Gastroesophageal sphincter (tissue), 4 donors: ENCODE measurements around the gene CFDP1. TPM values are rescaled to one million over a fixed set of nuclear protein-coding genes. Genes with fewer than 3 reads are reported as not detected.

ENCODE experiments used
- ATAC-seq: fragments of 150-250 bp; one replicate; pipeline ENCODE4 v1.9.1; 2016; ENCODE audit warnings: mild to moderate bottlenecking, moderate library complexity
- H3K27ac ChIP-seq, 4 donors: fragments of 200-600 bp; sonication (generic) in 3 of 4; 1 replicate in 3 of 4; 2 replicates in 1 of 4; pipeline ENCODE4 v1.5.1; 2016 to 2019
- H3K27me3 ChIP-seq: fragments of 200-600 bp; sonication (generic); one replicate; pipeline ENCODE4 v1.5.1; 2019
- H3K36me3 ChIP-seq, 2 donors: fragments of 200-600 bp; sonication (generic); one replicate each; pipeline ENCODE4 v1.5.1; 2019; ENCODE audit warnings: control low read depth in 1 of 2
- H3K4me1 ChIP-seq, 3 donors: fragments of 200-600 bp; sonication (generic); 1 replicate in 2 of 3; 2 replicates in 1 of 3; pipeline ENCODE4 v1.5.1; 2016 to 2019; ENCODE audit warnings: control low read depth in 2 of 3
- H3K4me3 ChIP-seq, 2 donors: fragments of 200-600 bp; sonication (generic); one replicate each; pipeline ENCODE4 v1.5.1; 2019; ENCODE audit warnings: mild to moderate bottlenecking in 1 of 2, moderate library complexity in 1 of 2
- H3K9me3 ChIP-seq, 3 donors: fragments of 200-600 bp; sonication (generic); one replicate each; pipeline ENCODE4 v1.5.1; 2017 to 2019; ENCODE audit warnings: control low read depth in 2 of 3
- CTCF ChIP-seq, 4 experiments: fragments of 200-600 bp in 2 of 4; fragments of 450-650 bp in 2 of 4; sonication (generic) in 1 of 4; IDR thresholded peaks; one replicate each; pipeline ENCODE4 v1.5.1; 2017 to 2019; ENCODE audit warnings: antibody characterized with exemption in 4 of 4, mild to moderate bottlenecking in 2 of 4, moderate library complexity in 2 of 4
- EP300 ChIP-seq: sonication (generic); formaldehyde crosslinking; IDR thresholded peaks from one replicate; pipeline ENCODE4 v1.6.1; 2017; ENCODE audit warnings: antibody characterized with exemption, mild to moderate bottlenecking
- POLR2A ChIP-seq, 2 donors: fragments of 450-650 bp; IDR thresholded peaks; one replicate each; pipeline ENCODE4 v1.6.1; 2017; ENCODE audit warnings: antibody characterized with exemption in 2 of 2, mild to moderate bottlenecking in 2 of 2, moderate library complexity in 1 of 2
- POLR2AphosphoS5 ChIP-seq: sonication (generic); formaldehyde crosslinking; IDR thresholded peaks from one replicate; pipeline ENCODE4 v1.6.1; 2017; ENCODE audit warnings: antibody characterized with exemption
- WGBS, 2 donors: methylation state at CpG; one replicate each; pipeline ENCODE4 v1.1.5; 2018; ENCODE audit warnings: low coverage in 1 of 2; 5-methylcytosine and 5-hydroxymethylcytosine counted together
- total RNA-seq, 4 donors: library from RNA; depleted of rRNA; stranded (reverse); fragments of >200 nt; gene quantifications; one replicate each; pipeline ENCODE4 v1.1.0, GENCODE V29; 2016

Gene CFDP1
- total RNA-seq, 4 donors from 2014 or later: 45.1 to 70.0 (median 50.0) TPM

GRCh38 chr16:75250809-75251279 lies 182.5 kb downstream of the CFDP1 start:
- Histone ChIP-seq H3K4me3 (peak overlapping the region; percentile 63 to 90), H3K36me3 (no peaks in the 10 kb centered on the region), H3K27ac (peak overlapping the region; percentile 70 to 97 (median 94)), H3K4me1 (peaks cover 9 to 97% (median 84%) of the 10 kb centered on the region in 3 donors), H3K27me3 (no peaks in the 10 kb centered on the region), H3K9me3 (no peaks in the 10 kb centered on the region)
- peak; percentile 20 for TF ChIP-seq POLR2AphosphoS5
- TF ChIP-seq EP300: no peak
- no peak for TF ChIP-seq POLR2A (IDR thresholded peaks at IDR 0.05)
- WGBS, 2 donors: no CpG with 5 or more reads among the region's 59 CpGs
- ATAC-seq: peak; percentile 21

GRCh38 chr16:75250089-75250808 lies 183.1 kb downstream of the CFDP1 start:
- TF ChIP-seq POLR2A (IDR thresholded peaks at IDR 0.05): no peak
- no peak for TF ChIP-seq EP300
- TF ChIP-seq POLR2AphosphoS5: no peak
- TF ChIP-seq CTCF (IDR thresholded peaks at IDR 0.05): no peak
- Histone ChIP-seq H3K27ac (peak overlapping the region; percentile 70 to 97 (median 94)), H3K4me1 (peaks cover 10 to 97% (median 84%) of the 10 kb centered on the region in 3 donors), H3K27me3 (no peaks in the 10 kb centered on the region), H3K9me3 (no peaks in the 10 kb centered on the region), H3K4me3 (peak overlapping the region; percentile 63 to 90), H3K36me3 (no peaks in the 10 kb centered on the region)
- ATAC-seq: no peak
- WGBS, 2 donors: 0 to 1% methylated on average over 2 to 11 of the region's 29 CpGs

GRCh38 chr16:75249441-75249840 lies 183.9 kb downstream of the CFDP1 start:
- no peak for TF ChIP-seq EP300
- TF ChIP-seq POLR2A (IDR thresholded peaks at IDR 0.05): no peak
- TF ChIP-seq POLR2AphosphoS5: no peak
- Histone ChIP-seq H3K27me3 (no peaks in the 10 kb centered on the region), H3K9me3 (no peaks in the 10 kb centered on the region), H3K36me3 (no peaks in the 10 kb centered on the region), H3K4me3 (peak overlapping the region in 1 of 2 donors; percentile 90), H3K4me1 (peaks cover 16 to 97% (median 84%) of the 10 kb centered on the region in 3 donors), H3K27ac (peak overlapping the region in 3 of 4 donors; percentile 92 to 97 (median 95))
- WGBS, 2 donors: 61% methylated on average over 4 of the region's 5 CpGs; no CpG with 5 or more reads in 1 of the 2 donors
- no peak for ATAC-seq

GRCh38 chr16:75248536-75249380 lies 184.5 kb downstream of the CFDP1 start:
- Histone ChIP-seq H3K27me3 (no peaks in the 10 kb centered on the region), H3K36me3 (no peaks in the 10 kb centered on the region), H3K4me1 (peaks cover 16 to 97% (median 84%) of the 10 kb centered on the region in 3 donors), H3K4me3 (no peak overlapping the region), H3K27ac (peak overlapping the region in 3 of 4 donors; percentile 92 to 97 (median 95)), H3K9me3 (no peaks in the 10 kb centered on the region)
- no CpG with 5 or more reads among the region's 17 CpGs for WGBS, 2 donors
- TF ChIP-seq POLR2A (IDR thresholded peaks at IDR 0.05) (no peak), CTCF (IDR thresholded peaks at IDR 0.05) (no peak), POLR2AphosphoS5 (no peak), EP300 (no peak)
- ATAC-seq: no peak

GRCh38 chr16:75248142-75248535 lies 185.2 kb downstream of the CFDP1 start:
- no peak for ATAC-seq

More at GRCh38 chr16:75248142-75248535, 185.2 kb downstream of the CFDP1 start:
- no peaks in the 10 kb centered on the region for H3K27me3 ChIP-seq
- H3K36me3 ChIP-seq: no peaks in the 10 kb centered on the region
- no peaks in the 10 kb centered on the region for H3K9me3 ChIP-seq
- H3K4me1 ChIP-seq: peaks cover 13 to 97% (median 82%) of the 10 kb centered on the region in 3 donors
- TF ChIP-seq POLR2A (IDR thresholded peaks at IDR 0.05): no peak
- TF ChIP-seq POLR2AphosphoS5: no peak
- no peak for TF ChIP-seq CTCF (IDR thresholded peaks at IDR 0.05)
- TF ChIP-seq EP300: no peak
- WGBS, 2 donors: 65% methylated on average over 4 of the region's 13 CpGs; no CpG with 5 or more reads in 1 of the 2 donors
- no peak overlapping the region for H3K4me3 ChIP-seq
- peak overlapping the region in 3 of 4 donors; percentile 92 to 97 (median 95) for H3K27ac ChIP-seq
